Measurements from ENCODE around the gene GABRE.

GRCh38 chrX:151988706-151989299 lies 14.3 kb upstream of the GABRE start:
- TF ChIP-seq CTCF (IDR thresholded peaks at IDR 0.05) (no peak), POLR2A (IDR thresholded peaks at IDR 0.05) (no peak)

Data from transverse colon (tissue), 3 donors.